Chondrocyte (in vitro differentiated cells): ENCODE measurements around the gene FHIT. TPM values are rescaled to one million over a fixed set of nuclear protein-coding genes. Genes with fewer than 3 reads are reported as not detected.

Source experiments
- DNase-seq: peaks from one replicate; pipeline ENCODE4 v3.0.0; 2021; ENCODE audit warnings: mixed read lengths, low spot score
- H3K27ac Mint-ChIP-seq: one replicate; pipeline ENCODE4 v1.8.0; 2021; ENCODE audit warnings: mild to moderate bottlenecking, moderate library complexity, mixed read lengths; ENCODE audit not compliant: unreplicated experiment
- H3K27me3 Mint-ChIP-seq: 2 replicates; pipeline ENCODE4 v1.8.0; 2021; ENCODE audit warnings: low read depth, mixed read lengths
- H3K36me3 Mint-ChIP-seq: 2 replicates; pipeline ENCODE4 v1.8.0; 2021; ENCODE audit warnings: low read depth, mixed read lengths
- H3K4me1 Mint-ChIP-seq: 2 replicates; pipeline ENCODE4 v1.8.0; 2021; ENCODE audit warnings: low read depth, mild to moderate bottlenecking, mixed read lengths
- H3K4me3 Mint-ChIP-seq: one replicate; pipeline ENCODE4 v1.8.0; 2021; ENCODE audit warnings: mild to moderate bottlenecking, moderate library complexity, mixed read lengths; ENCODE audit not compliant: unreplicated experiment
- H3K9me3 Mint-ChIP-seq: 2 replicates; pipeline ENCODE4 v1.8.0; 2021; ENCODE audit warnings: low read depth, mixed read lengths
- total RNA-seq: library from RNA; stranded (reverse); gene quantifications from 3 replicates; pipeline ENCODE4 v1.2.1, GENCODE V29; 2021
- TF ChIP-seq, protein P1 (sequence below): fragments of 200-600 bp; sonication (generic); IDR thresholded peaks from 2 replicates; pipeline ENCODE4 v1.5.0; 2021; ENCODE audit warnings: antibody characterized with exemption, mild to moderate bottlenecking, moderate library complexity

The FHIT gene
- total RNA-seq, 1 donor from 2014 or later, result 3.8 TPM

DNA sequence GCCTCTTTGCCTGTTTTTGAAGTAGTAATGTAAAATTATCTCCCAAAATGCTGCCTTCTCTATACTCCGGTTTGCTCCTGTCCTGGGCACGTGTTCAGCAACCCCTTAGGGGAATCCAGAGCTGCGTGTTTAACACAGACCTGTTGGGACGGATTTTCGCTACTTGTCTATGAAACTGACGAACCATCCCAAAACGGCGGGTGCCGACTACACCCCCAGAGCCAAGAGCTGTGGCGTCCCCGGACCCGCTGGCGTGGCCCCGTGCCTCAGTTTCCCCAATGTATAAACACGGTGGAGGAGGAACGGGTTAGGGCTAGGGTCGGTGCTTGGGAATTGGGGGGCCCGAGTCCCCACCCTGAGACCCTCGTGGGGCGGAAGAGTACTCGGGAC is 473 bp downstream of the FHIT start:
- peaks cover 16% of the 10 kb centered on the region for H3K4me1 Mint-ChIP-seq
- H3K27ac Mint-ChIP-seq, result no peak overlapping the region
- no peaks in the 10 kb centered on the region for H3K9me3 Mint-ChIP-seq
- H3K4me3 Mint-ChIP-seq, result peak overlapping the region; percentile 81
- TF ChIP-seq, protein P1, sequence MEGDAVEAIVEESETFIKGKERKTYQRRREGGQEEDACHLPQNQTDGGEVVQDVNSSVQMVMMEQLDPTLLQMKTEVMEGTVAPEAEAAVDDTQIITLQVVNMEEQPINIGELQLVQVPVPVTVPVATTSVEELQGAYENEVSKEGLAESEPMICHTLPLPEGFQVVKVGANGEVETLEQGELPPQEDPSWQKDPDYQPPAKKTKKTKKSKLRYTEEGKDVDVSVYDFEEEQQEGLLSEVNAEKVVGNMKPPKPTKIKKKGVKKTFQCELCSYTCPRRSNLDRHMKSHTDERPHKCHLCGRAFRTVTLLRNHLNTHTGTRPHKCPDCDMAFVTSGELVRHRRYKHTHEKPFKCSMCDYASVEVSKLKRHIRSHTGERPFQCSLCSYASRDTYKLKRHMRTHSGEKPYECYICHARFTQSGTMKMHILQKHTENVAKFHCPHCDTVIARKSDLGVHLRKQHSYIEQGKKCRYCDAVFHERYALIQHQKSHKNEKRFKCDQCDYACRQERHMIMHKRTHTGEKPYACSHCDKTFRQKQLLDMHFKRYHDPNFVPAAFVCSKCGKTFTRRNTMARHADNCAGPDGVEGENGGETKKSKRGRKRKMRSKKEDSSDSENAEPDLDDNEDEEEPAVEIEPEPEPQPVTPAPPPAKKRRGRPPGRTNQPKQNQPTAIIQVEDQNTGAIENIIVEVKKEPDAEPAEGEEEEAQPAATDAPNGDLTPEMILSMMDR, result no peak
- no peaks in the 10 kb centered on the region for H3K27me3 Mint-ChIP-seq
- DNase-seq, result peak; percentile 76
- H3K36me3 Mint-ChIP-seq, result no peaks in the 10 kb centered on the region

DNA sequence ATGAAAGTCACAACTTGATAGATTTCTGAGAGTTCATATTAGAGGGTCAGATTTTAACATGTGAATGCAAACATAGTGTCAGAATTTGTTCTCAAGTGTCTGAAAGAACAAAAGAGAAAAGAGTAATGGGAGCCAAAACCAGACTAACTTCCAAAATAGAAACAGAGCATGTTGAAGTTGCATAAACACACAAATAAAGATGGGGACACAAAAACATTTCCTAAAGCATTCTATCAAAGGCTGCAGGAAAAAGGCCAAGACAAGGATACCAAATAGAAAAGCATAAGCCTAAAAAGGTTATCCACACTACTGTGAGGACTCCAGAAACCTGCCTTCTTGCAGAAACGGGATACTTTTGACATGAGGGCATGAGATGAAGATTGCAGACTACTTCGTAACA is 2.8 kb downstream of the FHIT start:
- Mint-ChIP-seq H3K4me3 (no peak overlapping the region), H3K27ac (no peak overlapping the region), H3K36me3 (no peaks in the 10 kb centered on the region), H3K4me1 (peaks cover 16% of the 10 kb centered on the region), H3K9me3 (no peaks in the 10 kb centered on the region), H3K27me3 (no peaks in the 10 kb centered on the region)
- TF ChIP-seq, protein P1, result no peak
- no peak for DNase-seq

DNA sequence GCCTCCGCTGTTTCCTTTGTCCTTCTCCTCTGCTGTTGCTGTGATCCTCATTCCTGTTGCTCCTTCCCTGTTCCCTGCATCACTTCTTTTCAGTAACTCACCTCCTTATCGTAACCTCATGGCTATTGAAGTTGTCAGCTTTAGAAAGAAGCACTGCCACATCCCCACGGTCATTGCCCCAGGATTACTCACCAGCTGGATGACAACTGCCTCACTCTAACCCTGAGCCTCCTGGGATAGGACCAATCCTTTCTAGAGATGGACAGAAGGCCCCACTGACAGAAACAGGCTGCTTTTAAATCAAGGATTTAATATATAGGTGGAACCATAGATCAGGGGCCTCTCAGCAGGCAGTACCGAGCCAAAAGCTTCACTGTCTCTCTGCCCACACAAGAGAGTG is 4.1 kb downstream of the FHIT start:
- peaks cover 15% of the 10 kb centered on the region for H3K4me1 Mint-ChIP-seq
- no peak overlapping the region for H3K4me3 Mint-ChIP-seq
- TF ChIP-seq, protein P1, result no peak
- no peaks in the 10 kb centered on the region for H3K9me3 Mint-ChIP-seq
- no peaks in the 10 kb centered on the region for H3K36me3 Mint-ChIP-seq
- no peak for DNase-seq
- no peak overlapping the region for H3K27ac Mint-ChIP-seq
- no peaks in the 10 kb centered on the region for H3K27me3 Mint-ChIP-seq

DNA sequence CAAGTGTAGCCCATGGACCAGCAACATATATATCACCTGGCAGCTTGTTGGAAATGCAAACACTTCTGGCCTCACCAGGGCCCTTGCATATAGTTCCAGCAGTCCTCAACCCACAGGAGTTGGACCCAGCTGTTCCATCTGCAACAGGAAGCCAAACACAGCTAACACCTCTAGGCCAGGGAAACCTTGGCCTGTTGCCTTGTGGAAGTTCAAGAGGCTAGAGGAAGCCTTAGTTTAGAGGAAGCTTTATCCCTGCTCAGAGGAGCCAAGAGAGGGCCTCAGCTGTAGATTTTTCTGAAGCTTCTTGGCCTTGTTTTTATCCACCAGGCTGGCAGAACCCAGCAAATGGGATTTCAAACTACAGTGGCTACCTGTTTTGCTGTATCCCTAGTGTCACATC is 11.4 kb downstream of the FHIT start:
- no peak overlapping the region for H3K27ac Mint-ChIP-seq
- H3K4me1 Mint-ChIP-seq, result no peaks in the 10 kb centered on the region
- H3K27me3 Mint-ChIP-seq, result no peaks in the 10 kb centered on the region
- no peaks in the 10 kb centered on the region for H3K9me3 Mint-ChIP-seq
- no peaks in the 10 kb centered on the region for H3K36me3 Mint-ChIP-seq
- TF ChIP-seq, protein P1, result no peak
- no peak overlapping the region for H3K4me3 Mint-ChIP-seq
- no peak for DNase-seq

DNA sequence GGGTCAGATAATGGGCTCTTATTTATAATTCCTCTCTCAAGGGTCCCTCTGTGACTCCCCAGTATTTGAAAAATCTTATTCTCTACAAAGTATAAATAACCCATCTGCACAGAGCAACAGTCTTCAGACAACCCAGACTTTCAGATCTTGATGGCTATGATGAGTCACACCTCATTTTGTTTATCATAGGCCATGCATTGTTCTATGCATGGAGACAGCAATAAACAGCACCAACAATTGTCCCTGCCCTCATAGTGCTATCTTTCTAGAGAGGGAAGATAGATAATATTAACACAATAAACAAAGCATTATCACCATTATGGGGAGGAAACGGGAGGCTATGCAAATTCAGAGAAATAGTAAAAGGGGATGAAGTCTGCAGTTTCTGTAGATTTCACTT is 13.4 kb downstream of the FHIT start:
- Mint-ChIP-seq H3K4me3 (no peak overlapping the region), H3K27ac (no peak overlapping the region), H3K9me3 (no peaks in the 10 kb centered on the region), H3K4me1 (no peaks in the 10 kb centered on the region), H3K27me3 (no peaks in the 10 kb centered on the region), H3K36me3 (no peaks in the 10 kb centered on the region)
- TF ChIP-seq, protein P1, result no peak
- DNase-seq, result no peak
